CD4-positive, CD25-positive, alpha-beta regulatory T cell (primary cell): Measurements from ENCODE around the gene CMIP. TPM values are rescaled to one million over a fixed set of nuclear protein-coding genes. Genes with fewer than 3 reads are reported as not detected.

Experiments used
- ATAC-seq, 2 donors: fragments of 150-1000 bp; cut with Tn5 transposase; one replicate each; pipeline ENCODE4 v1.10.0; 2021; ENCODE audit warnings: low read depth in 2 of 2, moderate number of reproducible peaks in 2 of 2, moderate library complexity in 1 of 2
- DNase-seq, 3 donors: peaks; one replicate each; pipeline versions ENCODE4 v3.0.0 to v3.0.0-alpha.2; 2012 to 2022; ENCODE audit warnings: mixed read lengths in 1 of 3
- H3K27ac ChIP-seq: one replicate; pipeline ENCODE4 v1.7.0; 2013; ENCODE audit warnings: mild to moderate bottlenecking, low read length; ENCODE audit not compliant: insufficient read depth, poor library complexity, severe bottlenecking
- H3K27me3 ChIP-seq: one replicate; pipeline ENCODE4 v1.7.0; 2013; ENCODE audit warnings: low read length; ENCODE audit not compliant: control insufficient read depth, insufficient read depth
- H3K36me3 ChIP-seq: one replicate; pipeline ENCODE4 v1.7.0; 2013; ENCODE audit warnings: mild to moderate bottlenecking, low read length, moderate library complexity; ENCODE audit not compliant: control insufficient read depth, insufficient read depth
- H3K4me1 ChIP-seq: 2 replicates; pipeline ENCODE4 v1.7.0; 2013; ENCODE audit warnings: mild to moderate bottlenecking, low read length; ENCODE audit not compliant: insufficient read depth, control insufficient read depth, poor library complexity, severe bottlenecking
- H3K4me3 ChIP-seq: one replicate; pipeline ENCODE4 v1.7.0; 2013; ENCODE audit warnings: low read depth, mild to moderate bottlenecking, low read length, moderate library complexity
- H3K9me3 ChIP-seq, 2 experiments: 1 replicate in 1 of 2; 2 replicates in 1 of 2; pipeline ENCODE4 v1.7.0; 2013; ENCODE audit warnings: low read length in 2 of 2, mild to moderate bottlenecking in 1 of 2, moderate library complexity in 1 of 2; ENCODE audit not compliant: control insufficient read depth in 2 of 2
- H3K27ac Mint-ChIP-seq, 3 donors: one replicate each; pipeline ENCODE4 v1.8.0; 2020 to 2022; ENCODE audit warnings: mild to moderate bottlenecking in 3 of 3, mixed read lengths in 3 of 3, moderate library complexity in 2 of 3
- H3K27me3 Mint-ChIP-seq: one replicate; pipeline ENCODE4 v1.8.0; 2022; ENCODE audit warnings: mild to moderate bottlenecking, mixed read lengths
- H3K36me3 Mint-ChIP-seq: one replicate; pipeline ENCODE4 v1.8.0; 2020; ENCODE audit warnings: mixed read lengths
- H3K4me1 Mint-ChIP-seq, 4 donors: one replicate each; pipeline ENCODE4 v1.8.0; 2020 to 2022; ENCODE audit warnings: mixed read lengths in 4 of 4, mild to moderate bottlenecking in 1 of 4
- H3K4me3 Mint-ChIP-seq, 4 donors: one replicate each; pipeline ENCODE4 v1.8.0; 2020 to 2022; ENCODE audit warnings: mild to moderate bottlenecking in 4 of 4, mixed read lengths in 4 of 4, moderate library complexity in 3 of 4
- H3K9me3 Mint-ChIP-seq, 7 donors: one replicate each; pipeline ENCODE4 v1.8.0; 2020 to 2022; ENCODE audit warnings: mixed read lengths in 7 of 7, mild to moderate bottlenecking in 3 of 7, moderate library complexity in 2 of 7
- polyA plus RNA-seq, 4 donors: library from polyadenylated mRNA; unstranded; fragments of 300-500 nt; fragmentation: Illumina TruSeq; gene quantifications; one replicate each; pipeline ENCODE4 v1.2.3, GENCODE V29; 2021
- total RNA-seq: library from RNA; stranded (reverse); gene quantifications from one replicate; pipeline ENCODE4 v1.2.3, GENCODE V29; 2022

The CMIP gene
- total and polyA plus RNA-seq, 5 donors from 2014 or later = 0.21 to 49.7 (median 0.94) TPM

DNA sequence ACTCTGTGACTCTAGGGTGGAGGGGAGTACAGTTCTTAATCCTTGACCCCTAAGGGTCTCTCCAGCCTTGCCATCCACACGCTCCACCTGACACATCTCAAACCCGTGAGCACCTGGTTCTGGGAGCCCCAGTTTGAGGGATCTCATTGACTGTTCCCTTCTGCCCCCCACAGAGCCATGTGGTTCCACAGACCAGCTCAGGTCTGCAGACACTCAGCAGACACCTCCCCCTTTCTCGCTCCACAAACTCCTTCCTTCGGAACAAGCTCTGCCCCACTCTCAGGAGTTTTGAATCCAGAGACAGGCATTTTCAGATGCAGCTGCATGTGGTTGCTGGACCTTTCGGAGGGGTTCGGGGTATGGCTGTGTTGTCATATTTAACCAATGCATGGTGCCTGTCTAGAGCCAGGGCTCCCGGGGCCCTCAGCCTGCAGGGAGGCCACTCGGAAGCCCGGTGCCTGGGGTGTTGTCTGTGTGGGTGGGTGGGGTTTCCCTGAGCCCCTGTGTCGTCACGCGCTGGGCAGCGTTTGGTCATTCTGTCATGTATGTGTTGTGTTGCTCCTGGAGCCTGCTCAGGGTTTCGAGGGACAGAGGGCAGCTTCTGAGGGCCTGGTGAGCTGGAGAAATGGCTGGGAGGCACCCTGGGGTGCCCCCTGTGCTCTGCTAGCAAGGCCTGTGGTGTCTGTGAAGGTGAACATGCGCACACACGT lies 235.3 kb downstream of the CMIP start:
- peaks cover 39% of the 10 kb centered on the region for H3K36me3 Mint-ChIP-seq
- H3K27ac ChIP-seq = no peak overlapping the region
- peaks cover 11% of the 10 kb centered on the region for H3K36me3 ChIP-seq
- ATAC-seq = no peak
- peaks cover 0 to 12% (median 4%) of the 10 kb centered on the region in 4 donors for H3K4me1 Mint-ChIP-seq
- H3K4me1 ChIP-seq = no peaks in the 10 kb centered on the region
- H3K27me3 ChIP-seq = no peaks in the 10 kb centered on the region
- H3K9me3 ChIP-seq = no peaks in the 10 kb centered on the region
- peaks cover 0 to 2% (median 0%) of the 10 kb centered on the region in 7 donors for H3K9me3 Mint-ChIP-seq
- no peak for DNase-seq
- no peak overlapping the region for H3K4me3 ChIP-seq
- no peak overlapping the region for H3K4me3 Mint-ChIP-seq
- H3K27ac Mint-ChIP-seq = peak overlapping the region in 2 of 3 donors; percentile 42 to 43
- no peaks in the 10 kb centered on the region for H3K27me3 Mint-ChIP-seq

DNA sequence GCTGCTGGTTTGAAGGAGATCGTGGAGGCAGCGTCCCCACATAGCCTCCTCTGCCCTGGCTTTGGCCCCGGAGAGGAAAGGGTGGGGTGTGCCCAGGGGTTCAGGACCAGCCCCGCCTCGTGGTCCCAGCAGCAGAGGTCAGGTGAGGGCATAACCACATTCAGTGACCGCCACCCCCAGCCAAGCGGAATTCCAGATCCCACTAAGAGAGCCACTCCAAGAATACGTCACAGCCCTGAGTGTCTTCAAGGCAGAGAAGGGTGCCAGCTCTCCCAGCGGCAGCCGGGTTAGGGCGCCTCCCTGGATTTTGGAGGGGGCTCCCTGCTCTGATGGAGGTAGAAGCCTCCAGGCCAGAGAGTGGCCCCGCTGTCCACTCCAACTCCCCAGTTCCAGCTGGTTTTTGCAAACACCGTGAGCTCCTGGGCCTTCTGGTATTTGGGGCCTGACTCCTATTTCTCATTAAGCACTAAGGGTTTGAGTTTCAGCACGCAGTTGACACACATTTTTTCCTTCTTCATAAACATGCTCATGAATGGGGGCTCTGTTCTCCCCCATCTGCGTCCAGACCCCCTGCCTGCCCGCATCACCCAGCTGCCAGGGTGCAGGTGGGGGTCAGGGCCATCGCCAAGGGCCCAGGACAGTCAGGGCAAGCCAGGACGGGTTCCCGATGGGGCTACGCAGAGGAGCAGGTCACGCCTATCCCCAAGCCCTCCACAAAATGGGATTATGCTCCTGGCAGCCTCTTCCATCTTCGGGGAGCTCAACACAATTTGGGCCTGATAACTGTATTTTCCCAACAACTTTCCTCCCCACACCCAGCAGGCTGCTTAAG lies 236.1 kb downstream of the CMIP start:
- H3K4me3 ChIP-seq = no peak overlapping the region
- H3K4me1 ChIP-seq = no peaks in the 10 kb centered on the region
- DNase-seq = no peak
- no peaks in the 10 kb centered on the region for H3K9me3 ChIP-seq
- no peaks in the 10 kb centered on the region for H3K27me3 ChIP-seq
- Mint-ChIP-seq H3K27ac (peak overlapping the region in 1 of 3 donors; percentile 42), H3K4me3 (no peak overlapping the region), H3K36me3 (peaks cover 36% of the 10 kb centered on the region), H3K27me3 (no peaks in the 10 kb centered on the region), H3K4me1 (peaks cover 0 to 12% (median 4%) of the 10 kb centered on the region in 4 donors), H3K9me3 (peaks cover 0 to 2% (median 0%) of the 10 kb centered on the region in 7 donors)
- H3K27ac ChIP-seq = no peak overlapping the region
- ATAC-seq = no peak
- H3K36me3 ChIP-seq = peaks cover 11% of the 10 kb centered on the region

DNA sequence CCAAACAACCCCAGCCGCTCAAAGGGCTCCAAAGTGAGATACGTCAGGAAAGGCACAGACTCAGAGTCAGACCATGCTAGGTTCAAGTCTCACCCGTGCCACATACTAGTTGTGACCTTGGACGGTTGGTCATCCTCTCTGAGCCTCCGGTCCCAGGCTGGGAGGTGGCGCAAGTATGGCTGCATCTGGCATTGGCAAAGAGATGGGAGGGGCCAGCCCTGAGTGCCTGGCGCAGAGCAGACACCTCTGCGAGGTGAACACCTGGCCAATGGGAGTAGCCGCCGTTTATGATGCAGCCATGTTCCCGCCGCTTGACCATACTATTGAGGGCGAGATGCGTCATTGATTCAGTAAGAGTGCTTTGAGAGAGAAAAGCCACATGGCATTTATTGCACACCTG lies 236.7 kb downstream of the CMIP start:
- peaks cover 0 to 14% (median 6%) of the 10 kb centered on the region in 4 donors for H3K4me1 Mint-ChIP-seq
- H3K4me3 Mint-ChIP-seq = no peak overlapping the region
- no peak for DNase-seq
- no peaks in the 10 kb centered on the region for H3K9me3 Mint-ChIP-seq
- H3K27ac ChIP-seq = no peak overlapping the region
- ATAC-seq = no peak
- H3K9me3 ChIP-seq = no peaks in the 10 kb centered on the region
- peaks cover 32% of the 10 kb centered on the region for H3K36me3 Mint-ChIP-seq
- H3K4me3 ChIP-seq = no peak overlapping the region
- peaks cover 11% of the 10 kb centered on the region for H3K36me3 ChIP-seq
- no peaks in the 10 kb centered on the region for H3K27me3 ChIP-seq
- no peaks in the 10 kb centered on the region for H3K4me1 ChIP-seq
- no peaks in the 10 kb centered on the region for H3K27me3 Mint-ChIP-seq
- peak overlapping the region in 1 of 3 donors; percentile 31 for H3K27ac Mint-ChIP-seq

DNA sequence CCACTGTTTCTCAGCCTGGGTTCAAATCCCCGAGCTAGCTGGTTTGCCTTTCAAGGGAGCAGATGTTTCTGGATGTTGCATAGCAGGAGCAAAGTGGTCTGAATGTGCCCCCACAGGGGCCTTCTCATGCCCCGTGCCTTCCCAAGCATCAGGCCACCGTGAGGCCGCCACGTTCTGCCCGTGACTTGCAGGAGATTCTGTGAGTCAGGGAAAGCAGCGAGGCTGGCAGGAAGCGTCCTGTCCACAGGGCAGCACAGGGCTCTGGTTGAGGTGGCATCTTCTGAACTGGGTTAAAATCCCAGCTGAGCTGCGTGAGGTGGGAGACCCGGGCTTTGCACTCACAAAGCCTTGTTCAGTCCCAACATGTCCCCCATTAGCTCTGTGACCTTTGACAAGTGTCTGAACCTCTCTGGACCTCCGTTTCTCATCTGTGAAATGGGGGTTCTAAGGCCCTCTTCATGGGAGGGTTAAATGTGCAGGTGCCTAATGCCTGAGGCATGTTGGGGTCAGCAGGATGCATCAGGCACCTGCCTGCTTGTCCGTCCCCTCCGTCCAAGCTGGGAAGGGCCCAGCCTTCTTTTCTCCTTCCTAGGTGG lies 239.7 kb downstream of the CMIP start:
- DNase-seq = no peak
- peaks cover 0 to 11% (median 7%) of the 10 kb centered on the region in 4 donors for H3K4me1 Mint-ChIP-seq
- H3K27me3 Mint-ChIP-seq = no peaks in the 10 kb centered on the region
- no peak overlapping the region for H3K4me3 Mint-ChIP-seq
- no peak for ATAC-seq
- Histone ChIP-seq H3K27me3 (no peaks in the 10 kb centered on the region), H3K9me3 (no peaks in the 10 kb centered on the region), H3K36me3 (peaks cover 5% of the 10 kb centered on the region), H3K4me1 (no peaks in the 10 kb centered on the region), H3K4me3 (no peak overlapping the region), H3K27ac (no peak overlapping the region)
- no peaks in the 10 kb centered on the region for H3K9me3 Mint-ChIP-seq
- H3K36me3 Mint-ChIP-seq = peaks cover 13% of the 10 kb centered on the region
- no peak overlapping the region for H3K27ac Mint-ChIP-seq

DNA sequence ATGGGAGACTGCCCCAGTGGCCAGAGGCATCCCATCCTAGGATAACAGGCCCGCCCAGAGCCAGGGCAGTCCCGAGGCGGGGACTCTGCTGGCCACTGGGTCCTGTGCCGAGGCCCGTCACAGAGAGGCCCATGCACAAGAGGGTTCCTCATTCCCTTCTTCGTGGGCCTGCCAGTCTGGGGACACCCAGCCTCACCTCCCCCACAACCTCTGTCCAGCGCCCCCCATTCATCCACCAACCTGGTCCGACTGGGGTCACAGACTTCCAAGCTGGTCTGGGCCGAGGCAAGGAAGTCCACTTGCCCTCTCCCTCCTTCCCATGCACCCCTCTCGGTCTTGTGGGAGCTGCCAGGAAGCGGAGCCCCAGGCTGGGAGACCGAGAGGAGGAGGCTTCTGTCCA lies 240.3 kb downstream of the CMIP start:
- no peaks in the 10 kb centered on the region for H3K27me3 Mint-ChIP-seq
- peaks cover 11% of the 10 kb centered on the region for H3K36me3 Mint-ChIP-seq
- DNase-seq (no peak), ATAC-seq (no peak)
- no peak overlapping the region for H3K4me3 Mint-ChIP-seq
- H3K27me3 ChIP-seq = no peaks in the 10 kb centered on the region
- no peak overlapping the region for H3K4me3 ChIP-seq
- H3K36me3 ChIP-seq = peaks cover under 1% of the 10 kb centered on the region
- no peaks in the 10 kb centered on the region for H3K9me3 Mint-ChIP-seq
- no peaks in the 10 kb centered on the region for H3K9me3 ChIP-seq
- H3K27ac Mint-ChIP-seq = no peak overlapping the region
- H3K4me1 ChIP-seq = no peaks in the 10 kb centered on the region
- no peak overlapping the region for H3K27ac ChIP-seq
- H3K4me1 Mint-ChIP-seq = peaks cover 0 to 14% (median 9%) of the 10 kb centered on the region in 4 donors

DNA sequence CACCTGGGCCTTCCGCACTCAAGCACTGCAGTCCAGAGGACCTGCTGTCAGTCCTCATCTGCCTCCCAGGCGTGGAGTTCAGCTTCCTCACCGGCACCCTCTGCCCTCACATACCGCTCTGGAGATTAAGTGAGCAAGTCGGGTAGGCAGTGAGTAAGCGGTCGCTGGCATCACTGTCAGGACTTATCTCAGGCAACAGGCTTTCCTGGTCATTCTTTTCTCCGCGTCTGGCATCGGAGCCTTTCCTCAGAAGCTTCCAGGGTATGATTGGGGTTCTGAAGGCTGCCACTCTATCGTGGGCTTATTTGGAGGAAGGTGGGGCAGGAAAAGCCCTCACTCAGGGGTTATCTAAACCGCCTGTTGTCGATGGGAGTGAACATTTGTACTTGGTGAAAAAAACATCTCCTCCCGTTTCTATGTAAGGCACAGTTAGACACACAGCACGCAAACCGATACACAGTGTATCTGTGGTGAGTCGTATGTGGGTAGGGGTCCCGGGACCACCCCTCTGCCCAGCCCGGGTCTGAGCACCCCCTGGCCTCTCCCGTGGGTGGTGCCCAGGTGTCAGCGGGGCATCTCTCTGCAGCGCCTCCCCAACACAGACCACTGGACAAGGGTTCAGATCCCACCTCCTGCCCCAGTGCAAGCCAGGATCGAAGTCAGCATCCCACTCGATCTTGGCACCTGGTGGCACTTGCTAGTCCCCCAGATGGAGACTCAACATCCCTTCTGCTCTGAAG lies 242.0 kb downstream of the CMIP start:
- Mint-ChIP-seq H3K9me3 (no peaks in the 10 kb centered on the region), H3K27me3 (no peaks in the 10 kb centered on the region), H3K36me3 (peaks cover 5% of the 10 kb centered on the region), H3K4me1 (peaks cover 0 to 14% (median 9%) of the 10 kb centered on the region in 4 donors), H3K27ac (peak overlapping the region in 1 of 3 donors; percentile 42), H3K4me3 (no peak overlapping the region)
- DNase-seq = no peak
- Histone ChIP-seq H3K9me3 (no peaks in the 10 kb centered on the region), H3K27me3 (no peaks in the 10 kb centered on the region), H3K4me3 (no peak overlapping the region), H3K27ac (no peak overlapping the region), H3K4me1 (no peaks in the 10 kb centered on the region), H3K36me3 (no peaks in the 10 kb centered on the region)
- ATAC-seq = no peak

DNA sequence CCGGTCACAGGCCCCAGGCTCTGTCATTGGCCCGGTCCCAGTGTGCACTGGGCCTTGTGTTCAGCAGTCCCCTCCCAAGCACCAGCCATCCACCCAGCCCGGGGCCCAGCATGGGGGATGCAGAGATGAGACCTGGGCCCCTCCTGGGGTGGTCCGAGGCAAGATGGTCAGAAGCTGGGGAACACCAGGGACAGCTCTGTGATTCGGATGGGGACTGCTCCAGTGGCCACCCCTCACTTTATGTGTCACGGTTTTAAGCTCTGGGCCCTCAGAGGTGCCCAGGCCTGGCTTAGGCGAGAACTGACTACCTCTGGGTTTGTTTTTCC lies 242.5 kb downstream of the CMIP start:
- Histone ChIP-seq H3K9me3 (no peaks in the 10 kb centered on the region), H3K4me3 (no peak overlapping the region), H3K36me3 (peaks cover 4% of the 10 kb centered on the region), H3K27me3 (no peaks in the 10 kb centered on the region), H3K4me1 (no peaks in the 10 kb centered on the region), H3K27ac (no peak overlapping the region)
- H3K27ac Mint-ChIP-seq = peak overlapping the region in 1 of 3 donors; percentile 42
- peaks cover 10% of the 10 kb centered on the region for H3K36me3 Mint-ChIP-seq
- H3K4me1 Mint-ChIP-seq = peaks cover 0 to 14% (median 9%) of the 10 kb centered on the region in 4 donors
- no peaks in the 10 kb centered on the region for H3K27me3 Mint-ChIP-seq
- ATAC-seq (no peak), DNase-seq (no peak)
- H3K9me3 Mint-ChIP-seq = no peaks in the 10 kb centered on the region
- no peak overlapping the region for H3K4me3 Mint-ChIP-seq
